WTC11 (cell line): ENCODE results near the gene AGXT.

Experiments used
- ATF2 ChIP-seq: sonication (generic); formaldehyde crosslinking; IDR thresholded peaks from 2 replicates; pipeline ENCODE4 v1.8.1; 2022; ENCODE audit warnings: low read depth, missing genetic modification reagents, borderline replicate concordance
- FOXP4 ChIP-seq: sonication (generic); formaldehyde crosslinking; IDR thresholded peaks from 2 replicates; pipeline ENCODE4 v1.8.0; 2022; ENCODE audit warnings: mild to moderate bottlenecking, missing genetic modification reagents
- GABPB1 ChIP-seq: sonication (generic); formaldehyde crosslinking; IDR thresholded peaks from 2 replicates; pipeline ENCODE4 v1.8.1; 2023; ENCODE audit warnings: mild to moderate bottlenecking, missing genetic modification reagents
- GRHL2 ChIP-seq: fragments of 250-450 bp; sonication (Bioruptor Pico); IDR thresholded peaks from 2 replicates; pipeline ENCODE4 v1.8.0; 2022; ENCODE audit warnings: mild to moderate bottlenecking, moderate library complexity; ENCODE audit not compliant: insufficient replicate concordance, severe bottlenecking
- MXD4 ChIP-seq: fragments of 250-450 bp; sonication (Bioruptor Pico); IDR thresholded peaks from 2 replicates; pipeline ENCODE4 v1.8.0; 2021; ENCODE audit warnings: mild to moderate bottlenecking, moderate library complexity, borderline replicate concordance
- NFE2L1 ChIP-seq: sonication (generic); formaldehyde crosslinking; IDR thresholded peaks from 2 replicates; pipeline ENCODE4 v1.8.1; 2023; ENCODE audit warnings: missing genetic modification reagents
- NR3C1 ChIP-seq: sonication (generic); formaldehyde crosslinking; conservative IDR thresholded peaks from 2 replicates; pipeline ENCODE4 v1.8.1; 2023; ENCODE audit warnings: low read depth, mild to moderate bottlenecking, missing genetic modification reagents
- ZNF219 ChIP-seq: sonication (generic); formaldehyde crosslinking; IDR thresholded peaks from 2 replicates; pipeline ENCODE4 v1.8.0; 2023; ENCODE audit warnings: missing genetic modification reagents, mild to moderate bottlenecking, borderline replicate concordance
- ZNF263 ChIP-seq: sonication (generic); formaldehyde crosslinking; IDR thresholded peaks from 2 replicates; pipeline ENCODE4 v1.8.1; 2022; ENCODE audit warnings: low read depth, mild to moderate bottlenecking, moderate library complexity, missing genetic modification reagents
- ZNF671 ChIP-seq: fragments of 250-450 bp; sonication (Bioruptor Pico); IDR thresholded peaks from 2 replicates; pipeline ENCODE4 v1.8.0; 2021; ENCODE audit warnings: mild to moderate bottlenecking
- TF ChIP-seq, protein P1 (sequence below): sonication (generic); formaldehyde crosslinking; IDR thresholded peaks from 2 replicates; pipeline ENCODE4 v1.8.1; 2023; ENCODE audit warnings: mild to moderate bottlenecking, missing genetic modification reagents, moderate library complexity
- TF ChIP-seq, protein P2 (sequence below): sonication (generic); formaldehyde crosslinking; IDR thresholded peaks from 2 replicates; pipeline ENCODE4 v1.8.1; 2023; ENCODE audit warnings: mild to moderate bottlenecking, missing genetic modification reagents
- TF ChIP-seq, protein P3 (sequence below): fragments of 200-600 bp; IDR thresholded peaks from 2 replicates; pipeline ENCODE4 v1.8.0; 2022; ENCODE audit warnings: antibody characterized with exemption
- TF ChIP-seq, protein P4 (sequence below): fragments of 250-450 bp; sonication (Bioruptor Pico); IDR thresholded peaks from 2 replicates; pipeline ENCODE4 v1.9.0; 2021; ENCODE audit warnings: mild to moderate bottlenecking

GRCh38 chr2:240858871-240859270 lies 9.8 kb upstream of the AGXT start:
- TF ChIP-seq NFE2L1 (CRISPR knock-in tag) (no peak), FOXP4 (CRISPR knock-in tag) (no peak), ATF2 (CRISPR knock-in tag) (no peak), NR3C1 (CRISPR knock-in tag) (no peak), ZNF671 (CRISPR knock-in tag) (no peak), MXD4 (CRISPR knock-in tag) (no peak), ZNF263 (CRISPR knock-in tag) (no peak), GABPB1 (no peak), GRHL2 (CRISPR knock-in tag) (no peak), ZNF219 (CRISPR knock-in tag) (no peak)
- TF ChIP-seq, protein P1, sequence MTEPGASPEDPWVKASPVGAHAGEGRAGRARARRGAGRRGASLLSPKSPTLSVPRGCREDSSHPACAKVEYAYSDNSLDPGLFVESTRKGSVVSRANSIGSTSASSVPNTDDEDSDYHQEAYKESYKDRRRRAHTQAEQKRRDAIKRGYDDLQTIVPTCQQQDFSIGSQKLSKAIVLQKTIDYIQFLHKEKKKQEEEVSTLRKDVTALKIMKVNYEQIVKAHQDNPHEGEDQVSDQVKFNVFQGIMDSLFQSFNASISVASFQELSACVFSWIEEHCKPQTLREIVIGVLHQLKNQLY (CRISPR knock-in tag), result no peak
- TF ChIP-seq, protein P2, sequence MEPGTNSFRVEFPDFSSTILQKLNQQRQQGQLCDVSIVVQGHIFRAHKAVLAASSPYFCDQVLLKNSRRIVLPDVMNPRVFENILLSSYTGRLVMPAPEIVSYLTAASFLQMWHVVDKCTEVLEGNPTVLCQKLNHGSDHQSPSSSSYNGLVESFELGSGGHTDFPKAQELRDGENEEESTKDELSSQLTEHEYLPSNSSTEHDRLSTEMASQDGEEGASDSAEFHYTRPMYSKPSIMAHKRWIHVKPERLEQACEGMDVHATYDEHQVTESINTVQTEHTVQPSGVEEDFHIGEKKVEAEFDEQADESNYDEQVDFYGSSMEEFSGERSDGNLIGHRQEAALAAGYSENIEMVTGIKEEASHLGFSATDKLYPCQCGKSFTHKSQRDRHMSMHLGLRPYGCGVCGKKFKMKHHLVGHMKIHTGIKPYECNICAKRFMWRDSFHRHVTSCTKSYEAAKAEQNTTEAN (CRISPR knock-in tag), result no peak
- TF ChIP-seq, protein P3, sequence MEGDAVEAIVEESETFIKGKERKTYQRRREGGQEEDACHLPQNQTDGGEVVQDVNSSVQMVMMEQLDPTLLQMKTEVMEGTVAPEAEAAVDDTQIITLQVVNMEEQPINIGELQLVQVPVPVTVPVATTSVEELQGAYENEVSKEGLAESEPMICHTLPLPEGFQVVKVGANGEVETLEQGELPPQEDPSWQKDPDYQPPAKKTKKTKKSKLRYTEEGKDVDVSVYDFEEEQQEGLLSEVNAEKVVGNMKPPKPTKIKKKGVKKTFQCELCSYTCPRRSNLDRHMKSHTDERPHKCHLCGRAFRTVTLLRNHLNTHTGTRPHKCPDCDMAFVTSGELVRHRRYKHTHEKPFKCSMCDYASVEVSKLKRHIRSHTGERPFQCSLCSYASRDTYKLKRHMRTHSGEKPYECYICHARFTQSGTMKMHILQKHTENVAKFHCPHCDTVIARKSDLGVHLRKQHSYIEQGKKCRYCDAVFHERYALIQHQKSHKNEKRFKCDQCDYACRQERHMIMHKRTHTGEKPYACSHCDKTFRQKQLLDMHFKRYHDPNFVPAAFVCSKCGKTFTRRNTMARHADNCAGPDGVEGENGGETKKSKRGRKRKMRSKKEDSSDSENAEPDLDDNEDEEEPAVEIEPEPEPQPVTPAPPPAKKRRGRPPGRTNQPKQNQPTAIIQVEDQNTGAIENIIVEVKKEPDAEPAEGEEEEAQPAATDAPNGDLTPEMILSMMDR, result no peak
- TF ChIP-seq, protein P4, sequence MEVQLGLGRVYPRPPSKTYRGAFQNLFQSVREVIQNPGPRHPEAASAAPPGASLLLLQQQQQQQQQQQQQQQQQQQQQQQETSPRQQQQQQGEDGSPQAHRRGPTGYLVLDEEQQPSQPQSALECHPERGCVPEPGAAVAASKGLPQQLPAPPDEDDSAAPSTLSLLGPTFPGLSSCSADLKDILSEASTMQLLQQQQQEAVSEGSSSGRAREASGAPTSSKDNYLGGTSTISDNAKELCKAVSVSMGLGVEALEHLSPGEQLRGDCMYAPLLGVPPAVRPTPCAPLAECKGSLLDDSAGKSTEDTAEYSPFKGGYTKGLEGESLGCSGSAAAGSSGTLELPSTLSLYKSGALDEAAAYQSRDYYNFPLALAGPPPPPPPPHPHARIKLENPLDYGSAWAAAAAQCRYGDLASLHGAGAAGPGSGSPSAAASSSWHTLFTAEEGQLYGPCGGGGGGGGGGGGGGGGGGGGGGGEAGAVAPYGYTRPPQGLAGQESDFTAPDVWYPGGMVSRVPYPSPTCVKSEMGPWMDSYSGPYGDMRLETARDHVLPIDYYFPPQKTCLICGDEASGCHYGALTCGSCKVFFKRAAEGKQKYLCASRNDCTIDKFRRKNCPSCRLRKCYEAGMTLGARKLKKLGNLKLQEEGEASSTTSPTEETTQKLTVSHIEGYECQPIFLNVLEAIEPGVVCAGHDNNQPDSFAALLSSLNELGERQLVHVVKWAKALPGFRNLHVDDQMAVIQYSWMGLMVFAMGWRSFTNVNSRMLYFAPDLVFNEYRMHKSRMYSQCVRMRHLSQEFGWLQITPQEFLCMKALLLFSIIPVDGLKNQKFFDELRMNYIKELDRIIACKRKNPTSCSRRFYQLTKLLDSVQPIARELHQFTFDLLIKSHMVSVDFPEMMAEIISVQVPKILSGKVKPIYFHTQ (CRISPR knock-in tag), result no peak
